ENCODE data around the gene TMEM108.

The TMEM108 gene

GRCh38 chr3:133301731-133302130 is 263.5 kb downstream of the TMEM108 start:
- Mint-ChIP-seq H3K27me3 (ENCODE audit: low read depth) (no peaks in the 10 kb centered on the region), H3K4me1 (ENCODE audit: low read depth) (no peaks in the 10 kb centered on the region), H3K27ac (no peak overlapping the region), H3K9me3 (no peaks in the 10 kb centered on the region), H3K4me3 (no peak overlapping the region), H3K36me3 (ENCODE audit: low read depth) (no peaks in the 10 kb centered on the region)
- DNase-seq (ENCODE audit: low spot score): no peak

- H3K36me3 Mint-ChIP-seq (ENCODE audit: low read depth): no peaks in the 10 kb centered on the region
- H3K9me3 Mint-ChIP-seq: no peaks in the 10 kb centered on the region
- H3K4me1 Mint-ChIP-seq (ENCODE audit: low read depth): no peaks in the 10 kb centered on the region
- peaks cover 2% of the 10 kb centered on the region for H3K27me3 Mint-ChIP-seq (ENCODE audit: low read depth)
- H3K27ac Mint-ChIP-seq: no peak overlapping the region
- H3K4me3 Mint-ChIP-seq: no peak overlapping the region
- DNase-seq (ENCODE audit: low spot score): no peak
Observed at GRCh38 chr3:133303430-133303829, 265.2 kb downstream of the TMEM108 start.

- no peaks in the 10 kb centered on the region for H3K36me3 Mint-ChIP-seq (ENCODE audit: low read depth)
Observed at GRCh38 chr3:133317866-133318265, 279.7 kb downstream of the TMEM108 start.

DNA sequence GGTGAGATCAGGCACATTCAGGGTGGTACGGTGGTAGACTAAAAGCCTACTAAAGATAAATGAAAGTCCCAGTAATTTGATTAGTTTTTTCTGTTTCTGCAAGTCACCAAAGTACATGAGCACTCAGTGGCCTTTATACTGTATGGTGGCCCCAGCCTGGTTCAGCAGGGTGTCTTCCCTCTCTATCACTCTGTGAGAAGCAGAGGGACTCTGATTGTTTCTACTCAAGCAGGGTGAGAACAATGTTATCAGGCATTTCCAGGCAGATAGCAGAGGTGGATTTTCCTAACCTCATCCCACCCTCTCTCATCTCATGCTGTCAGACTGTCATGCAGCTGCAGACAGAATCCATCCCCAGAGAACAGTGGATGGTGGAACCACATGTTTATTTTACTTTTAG is 290.2 kb downstream of the TMEM108 start:
- Mint-ChIP-seq H3K27ac (no peak overlapping the region), H3K36me3 (ENCODE audit: low read depth) (no peaks in the 10 kb centered on the region), H3K9me3 (no peaks in the 10 kb centered on the region), H3K4me3 (no peak overlapping the region), H3K27me3 (ENCODE audit: low read depth) (peaks cover 3% of the 10 kb centered on the region), H3K4me1 (ENCODE audit: low read depth) (no peaks in the 10 kb centered on the region)
- no peak for DNase-seq (ENCODE audit: low spot score)

More at GRCh38 chr3:133317866-133318265, 279.7 kb downstream of the TMEM108 start:
- H3K4me3 Mint-ChIP-seq: no peak overlapping the region
- peaks cover 10% of the 10 kb centered on the region for H3K9me3 Mint-ChIP-seq
- no peak for DNase-seq (ENCODE audit: low spot score)
- no peaks in the 10 kb centered on the region for H3K4me1 Mint-ChIP-seq (ENCODE audit: low read depth)
- H3K27me3 Mint-ChIP-seq (ENCODE audit: low read depth): no peaks in the 10 kb centered on the region
- no peak overlapping the region for H3K27ac Mint-ChIP-seq

DNA sequence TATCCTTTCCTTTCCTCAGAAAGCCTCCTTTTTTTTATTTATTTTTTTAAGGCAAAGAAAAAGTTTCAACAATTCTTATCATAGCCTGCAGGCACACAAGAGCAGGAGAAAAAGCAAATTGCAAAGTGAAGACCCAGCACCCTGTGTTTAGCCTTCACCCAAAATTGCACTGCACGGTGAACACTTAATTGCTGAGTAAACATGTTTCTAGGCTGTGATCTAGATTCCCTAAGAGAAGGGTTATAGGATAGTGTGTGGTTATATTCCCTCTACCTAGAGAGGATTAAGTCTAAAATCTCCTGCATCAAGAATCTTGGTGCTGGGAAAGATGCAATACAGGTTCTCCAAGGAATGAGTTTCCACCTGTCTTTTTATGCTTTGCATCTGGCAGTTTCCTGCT is 291.4 kb downstream of the TMEM108 start:
- H3K27me3 Mint-ChIP-seq (ENCODE audit: low read depth): peaks cover 6% of the 10 kb centered on the region
- H3K36me3 Mint-ChIP-seq (ENCODE audit: low read depth): no peaks in the 10 kb centered on the region
- H3K27ac Mint-ChIP-seq: no peak overlapping the region
- DNase-seq (ENCODE audit: low spot score): no peak
- H3K4me3 Mint-ChIP-seq: no peak overlapping the region
- H3K9me3 Mint-ChIP-seq: no peaks in the 10 kb centered on the region
- no peaks in the 10 kb centered on the region for H3K4me1 Mint-ChIP-seq (ENCODE audit: low read depth)

GRCh38 chr3:133330065-133330464 is 291.9 kb downstream of the TMEM108 start:
- Mint-ChIP-seq H3K27me3 (ENCODE audit: low read depth) (peaks cover 6% of the 10 kb centered on the region), H3K4me1 (ENCODE audit: low read depth) (no peaks in the 10 kb centered on the region), H3K36me3 (ENCODE audit: low read depth) (no peaks in the 10 kb centered on the region), H3K4me3 (no peak overlapping the region), H3K9me3 (no peaks in the 10 kb centered on the region), H3K27ac (no peak overlapping the region)
- DNase-seq (ENCODE audit: low spot score): no peak

- no peaks in the 10 kb centered on the region for H3K36me3 Mint-ChIP-seq (ENCODE audit: low read depth)
- H3K9me3 Mint-ChIP-seq: no peaks in the 10 kb centered on the region
- H3K27me3 Mint-ChIP-seq (ENCODE audit: low read depth): peaks cover 6% of the 10 kb centered on the region
- H3K27ac Mint-ChIP-seq: no peak overlapping the region
- H3K4me3 Mint-ChIP-seq: no peak overlapping the region
- DNase-seq (ENCODE audit: low spot score): no peak
- H3K4me1 Mint-ChIP-seq (ENCODE audit: low read depth): no peaks in the 10 kb centered on the region
Observed at GRCh38 chr3:133330522-133330921, 292.3 kb downstream of the TMEM108 start.

- Mint-ChIP-seq H3K4me3 (no peak overlapping the region), H3K27me3 (ENCODE audit: low read depth) (peaks cover 8% of the 10 kb centered on the region), H3K4me1 (ENCODE audit: low read depth) (no peaks in the 10 kb centered on the region), H3K36me3 (ENCODE audit: low read depth) (no peaks in the 10 kb centered on the region), H3K9me3 (no peaks in the 10 kb centered on the region), H3K27ac (no peak overlapping the region)
- no peak for DNase-seq (ENCODE audit: low spot score)
Observed at GRCh38 chr3:133354721-133355120, 316.5 kb downstream of the TMEM108 start.

- Mint-ChIP-seq H3K36me3 (ENCODE audit: low read depth) (no peaks in the 10 kb centered on the region), H3K4me1 (ENCODE audit: low read depth) (no peaks in the 10 kb centered on the region), H3K4me3 (no peak overlapping the region), H3K9me3 (no peaks in the 10 kb centered on the region), H3K27me3 (ENCODE audit: low read depth) (peaks cover 4% of the 10 kb centered on the region), H3K27ac (no peak overlapping the region)
- DNase-seq (ENCODE audit: low spot score): no peak
Observed at GRCh38 chr3:133360476-133360875, 322.3 kb downstream of the TMEM108 start.

GRCh38 chr3:133361011-133361410 is 322.8 kb downstream of the TMEM108 start:
- Mint-ChIP-seq H3K27me3 (ENCODE audit: low read depth) (peaks cover 4% of the 10 kb centered on the region), H3K27ac (no peak overlapping the region), H3K9me3 (no peaks in the 10 kb centered on the region), H3K36me3 (ENCODE audit: low read depth) (no peaks in the 10 kb centered on the region), H3K4me3 (no peak overlapping the region), H3K4me1 (ENCODE audit: low read depth) (no peaks in the 10 kb centered on the region)
- no peak for DNase-seq (ENCODE audit: low spot score)

DNA sequence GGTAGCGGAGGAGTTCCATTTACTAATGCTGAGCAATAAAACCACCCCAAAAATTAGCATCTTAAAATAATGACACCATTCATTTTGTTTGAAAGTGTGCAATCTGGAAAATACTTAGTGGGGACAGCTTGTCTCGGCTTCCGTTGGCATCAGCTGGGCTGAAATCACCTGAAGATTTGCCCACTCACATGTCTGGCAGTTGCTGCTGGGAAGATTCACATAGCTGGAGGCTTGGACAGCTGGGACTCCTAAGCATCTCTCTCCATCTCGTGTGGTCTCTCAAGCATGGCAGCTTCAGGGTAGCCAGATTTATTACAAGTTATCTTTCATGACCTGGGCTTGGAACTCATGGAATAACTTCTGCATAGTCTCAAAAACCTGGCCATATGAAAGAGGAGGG is 323.2 kb downstream of the TMEM108 start:
- no peak overlapping the region for H3K4me3 Mint-ChIP-seq
- H3K27ac Mint-ChIP-seq: no peak overlapping the region
- no peaks in the 10 kb centered on the region for H3K36me3 Mint-ChIP-seq (ENCODE audit: low read depth)
- no peak for DNase-seq (ENCODE audit: low spot score)
- H3K27me3 Mint-ChIP-seq (ENCODE audit: low read depth): peaks cover 4% of the 10 kb centered on the region
- no peaks in the 10 kb centered on the region for H3K9me3 Mint-ChIP-seq
- H3K4me1 Mint-ChIP-seq (ENCODE audit: low read depth): no peaks in the 10 kb centered on the region

DNA sequence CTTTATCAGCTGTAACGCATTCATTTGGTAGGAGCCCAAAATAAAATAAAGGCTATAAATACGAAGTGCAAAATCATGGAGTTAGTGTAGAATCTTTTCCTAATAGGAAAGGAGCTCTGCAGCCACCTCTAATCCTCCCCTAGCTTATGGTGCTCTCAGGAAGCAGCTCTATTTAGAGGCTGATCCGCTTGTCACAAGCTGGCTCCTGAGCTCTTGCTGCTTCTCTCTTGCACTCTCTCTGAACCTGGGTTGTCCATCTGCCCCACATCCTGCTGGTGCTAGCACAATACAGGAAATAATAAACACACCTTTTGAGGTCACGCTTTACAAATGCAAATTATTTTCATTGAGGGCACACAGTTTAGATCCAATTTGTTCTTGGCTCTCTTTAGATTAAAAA is 324.3 kb downstream of the TMEM108 start:
- no peak overlapping the region for H3K27ac Mint-ChIP-seq
- H3K9me3 Mint-ChIP-seq: no peaks in the 10 kb centered on the region
- no peaks in the 10 kb centered on the region for H3K4me1 Mint-ChIP-seq (ENCODE audit: low read depth)
- no peak for DNase-seq (ENCODE audit: low spot score)
- no peak overlapping the region for H3K4me3 Mint-ChIP-seq
- no peaks in the 10 kb centered on the region for H3K27me3 Mint-ChIP-seq (ENCODE audit: low read depth)
- H3K36me3 Mint-ChIP-seq (ENCODE audit: low read depth): no peaks in the 10 kb centered on the region

DNA sequence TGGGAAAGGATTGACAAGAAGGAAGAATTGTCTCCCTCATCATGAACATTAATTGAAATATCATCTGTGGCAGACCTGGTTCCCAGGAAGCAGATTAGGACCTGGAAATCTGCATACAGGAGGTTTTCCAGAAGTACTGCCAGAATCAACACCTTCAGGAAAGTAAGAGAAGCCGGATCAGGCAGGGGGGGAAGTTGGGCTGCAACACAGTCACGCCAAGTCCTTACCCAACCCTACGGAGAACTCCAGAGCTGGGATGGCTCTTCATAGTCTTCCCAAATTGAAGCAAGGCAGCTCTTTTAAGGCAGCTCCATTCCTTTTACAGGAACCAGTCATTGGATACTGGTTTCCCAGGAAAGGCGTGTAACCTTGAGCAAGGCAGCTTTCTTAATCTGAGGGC is 326.5 kb downstream of the TMEM108 start:
- no peak for DNase-seq (ENCODE audit: low spot score)

GRCh38 chr3:133366921-133367320 is 328.7 kb downstream of the TMEM108 start:
- no peak overlapping the region for H3K27ac Mint-ChIP-seq
- H3K27me3 Mint-ChIP-seq (ENCODE audit: low read depth): peaks cover 9% of the 10 kb centered on the region

More for the DNA sequence above, 326.5 kb downstream of the TMEM108 start:
- no peaks in the 10 kb centered on the region for H3K36me3 Mint-ChIP-seq (ENCODE audit: low read depth)
- H3K27ac Mint-ChIP-seq: no peak overlapping the region
- H3K4me3 Mint-ChIP-seq: no peak overlapping the region
- no peaks in the 10 kb centered on the region for H3K9me3 Mint-ChIP-seq
- peaks cover 4% of the 10 kb centered on the region for H3K27me3 Mint-ChIP-seq (ENCODE audit: low read depth)
- no peaks in the 10 kb centered on the region for H3K4me1 Mint-ChIP-seq (ENCODE audit: low read depth)

GRCh38 chr3:133367403-133367802 is 329.2 kb downstream of the TMEM108 start:
- no peaks in the 10 kb centered on the region for H3K36me3 Mint-ChIP-seq (ENCODE audit: low read depth)
- H3K27ac Mint-ChIP-seq: no peak overlapping the region
- H3K4me3 Mint-ChIP-seq: no peak overlapping the region

More at GRCh38 chr3:133366921-133367320, 328.7 kb downstream of the TMEM108 start:
- Mint-ChIP-seq H3K4me3 (no peak overlapping the region), H3K4me1 (ENCODE audit: low read depth) (no peaks in the 10 kb centered on the region), H3K36me3 (ENCODE audit: low read depth) (no peaks in the 10 kb centered on the region), H3K9me3 (no peaks in the 10 kb centered on the region)
- no peak for DNase-seq (ENCODE audit: low spot score)

More at GRCh38 chr3:133367403-133367802, 329.2 kb downstream of the TMEM108 start:
- Mint-ChIP-seq H3K9me3 (no peaks in the 10 kb centered on the region), H3K27me3 (ENCODE audit: low read depth) (peaks cover 9% of the 10 kb centered on the region), H3K4me1 (ENCODE audit: low read depth) (no peaks in the 10 kb centered on the region)
- no peak for DNase-seq (ENCODE audit: low spot score)
